GM12891 (cell line): ENCODE results near the gene MYH9.

Source experiments
- POLR2A ChIP-seq: IDR thresholded peaks from 2 replicates; pipeline ENCODE4 v1.6.1; 2011; ENCODE audit warnings: low read depth, low read length, control low read depth
- POLR2AphosphoS5 ChIP-seq: IDR thresholded peaks from 2 replicates; pipeline ENCODE4 v1.6.1; 2011; ENCODE audit warnings: low read depth, low read length, control low read depth
- TAF1 ChIP-seq: IDR thresholded peaks from 2 replicates; pipeline ENCODE4 v1.6.1; 2011; ENCODE audit warnings: low read depth, low read length, control low read depth

- TF ChIP-seq POLR2A, result no peak
- no peak for TF ChIP-seq TAF1
- TF ChIP-seq POLR2AphosphoS5, result no peak
Measured at GRCh38 chr22:36303115-36303467, 84.7 kb downstream of the MYH9 start.
